Vagina (tissue), 2 donors: ENCODE measurements around the gene TAF1B. TPM values are rescaled to one million over a fixed set of nuclear protein-coding genes. Genes with fewer than 3 reads are reported as not detected.
"Not testable (repeated sequence)": the region's sequence is repeated elsewhere in the genome, so short reads cannot be mapped to it uniquely, and the experiment has no call there.

Experiments
- DNase-seq, 2 donors: peaks; one replicate each; pipeline ENCODE4 v3.0.0-alpha.2; 2017; ENCODE audit errors: extremely low spot score in 2 of 2
- H3K27ac ChIP-seq: fragments of 200-600 bp; sonication (generic); one replicate; pipeline ENCODE4 v1.5.1; 2019
- H3K27me3 ChIP-seq: fragments of 200-600 bp; sonication (generic); one replicate; pipeline ENCODE4 v1.5.1; 2019
- H3K36me3 ChIP-seq, 2 donors: fragments of 200-600 bp; sonication (generic); one replicate each; pipeline ENCODE4 v1.5.1; 2017 to 2019
- H3K4me1 ChIP-seq: fragments of 200-600 bp; sonication (generic); one replicate; pipeline ENCODE4 v1.5.1; 2019
- H3K4me3 ChIP-seq, 2 donors: fragments of 200-600 bp; sonication (generic); 1 replicate in 1 of 2; 2 replicates in 1 of 2; pipeline ENCODE4 v1.5.1; 2016 to 2019
- H3K9me3 ChIP-seq: fragments of 200-600 bp; sonication (generic); one replicate; pipeline ENCODE4 v1.5.1; 2019
- CTCF ChIP-seq, 3 experiments: fragments of 450-650 bp in 2 of 3; fragments of 200-600 bp in 1 of 3; sonication (generic) in 1 of 3; IDR thresholded peaks; one replicate each; pipeline ENCODE4 v1.5.1; 2017 to 2019; ENCODE audit warnings: antibody characterized with exemption in 3 of 3, mild to moderate bottlenecking in 2 of 3, moderate library complexity in 2 of 3
- POLR2A ChIP-seq, 2 donors: fragments of 450-650 bp; IDR thresholded peaks; one replicate each; pipeline ENCODE4 v1.6.1; 2017; ENCODE audit warnings: antibody characterized with exemption in 2 of 2, mild to moderate bottlenecking in 2 of 2, moderate library complexity in 2 of 2
- POLR2AphosphoS5 ChIP-seq, 2 donors: sonication (generic); formaldehyde crosslinking; IDR thresholded peaks; one replicate each; pipeline ENCODE4 v1.9.0; 2017; ENCODE audit warnings: antibody characterized with exemption in 2 of 2, mild to moderate bottlenecking in 2 of 2, low read depth in 1 of 2; ENCODE audit not compliant: insufficient read depth in 1 of 2
- intact Hi-C: fragments of 100-400 bp; cut with DNase I; formaldehyde crosslinking; loops from one replicate; pipeline ENCODE4 v1.15.1; 2023
- total RNA-seq: library from RNA; depleted of rRNA; stranded (reverse); fragments of >200 nt; gene quantifications from one replicate; pipeline ENCODE4 v1.2.3, GENCODE V29; 2016

The TAF1B gene
- total RNA-seq, 1 donor from 2014 or later, result 20.1 TPM

- intact Hi-C loops, result no loop called here
- no peak overlapping the region for H3K27ac ChIP-seq
- H3K4me1 ChIP-seq, result no peaks in the 10 kb centered on the region
- no peak for DNase-seq
- H3K4me3 ChIP-seq, result no peak overlapping the region
- H3K27me3 ChIP-seq, result no peaks in the 10 kb centered on the region
- no peak for TF ChIP-seq POLR2A (IDR thresholded peaks at IDR 0.05)
- no peak for TF ChIP-seq CTCF (IDR thresholded peaks at IDR 0.05)
- TF ChIP-seq POLR2AphosphoS5 (IDR thresholded peaks at IDR 0.05; ENCODE audit: insufficient read depth in 1 of 2, low read depth in 1 of 2), result no peak
- H3K36me3 ChIP-seq, result peaks cover 0 to 49% of the 10 kb centered on the region in 2 donors
- H3K9me3 ChIP-seq, result no peaks in the 10 kb centered on the region
Measured at GRCh38 chr2:9857814-9858729, 14.8 kb downstream of the TAF1B start.

GRCh38 chr2:9858730-9859068, 15.4 kb downstream of the TAF1B start:
- no peak overlapping the region for H3K27ac ChIP-seq
- peaks cover 0 to 43% of the 10 kb centered on the region in 2 donors for H3K36me3 ChIP-seq
- H3K27me3 ChIP-seq, result no peaks in the 10 kb centered on the region
- no peak for DNase-seq
- intact Hi-C loops, result no loop called here
- H3K4me3 ChIP-seq, result no peak overlapping the region
- no peak for TF ChIP-seq POLR2A (IDR thresholded peaks at IDR 0.05)
- no peak for TF ChIP-seq CTCF (IDR thresholded peaks at IDR 0.05)
- no peak for TF ChIP-seq POLR2AphosphoS5 (IDR thresholded peaks at IDR 0.05; ENCODE audit: insufficient read depth in 1 of 2, low read depth in 1 of 2)
- H3K4me1 ChIP-seq, result no peaks in the 10 kb centered on the region
- no peaks in the 10 kb centered on the region for H3K9me3 ChIP-seq

- H3K4me1 ChIP-seq, H3K4me3 ChIP-seq, H3K27me3 ChIP-seq, intact Hi-C loops, DNase-seq, H3K27ac ChIP-seq, H3K9me3 ChIP-seq: not testable (repeated sequence)
- H3K36me3 ChIP-seq, result peaks cover 0 to 22% of the 10 kb centered on the region in 2 donors
Measured at GRCh38 chr2:9860922-9861580, 17.8 kb downstream of the TAF1B start.

GRCh38 chr2:9867881-9868280, 24.6 kb downstream of the TAF1B start:
- H3K36me3 ChIP-seq, result peaks cover 0 to 13% of the 10 kb centered on the region in 2 donors
- intact Hi-C loops, result no loop called here
- no peak for TF ChIP-seq POLR2AphosphoS5 (IDR thresholded peaks at IDR 0.05; ENCODE audit: insufficient read depth in 1 of 2, low read depth in 1 of 2)
- no peak for TF ChIP-seq CTCF (IDR thresholded peaks at IDR 0.05)
- no peak for TF ChIP-seq POLR2A (IDR thresholded peaks at IDR 0.05)

DNA sequence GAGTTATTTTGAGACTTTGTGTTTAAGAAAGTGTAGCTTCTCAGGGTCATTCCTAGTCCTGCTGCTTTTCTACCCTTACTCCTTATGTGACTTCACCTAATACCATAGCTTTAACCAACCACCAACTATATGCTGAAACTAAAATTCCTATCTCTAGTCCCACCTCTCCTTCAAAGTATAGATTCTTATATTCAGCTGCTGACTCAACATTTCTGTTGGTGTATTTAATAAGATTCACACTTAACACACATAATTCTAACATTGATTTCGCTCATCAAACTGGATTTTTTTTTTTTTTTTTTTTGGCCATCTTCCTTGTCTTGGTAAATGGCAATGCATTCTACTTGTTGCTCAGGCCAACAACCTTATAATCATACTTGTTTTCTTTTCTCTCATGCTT, 30.1 kb downstream of the TAF1B start:
- TF ChIP-seq CTCF (IDR thresholded peaks at IDR 0.05), result no peak
- TF ChIP-seq POLR2AphosphoS5 (IDR thresholded peaks at IDR 0.05; ENCODE audit: insufficient read depth in 1 of 2, low read depth in 1 of 2), result no peak
- no peak for TF ChIP-seq POLR2A (IDR thresholded peaks at IDR 0.05)
- intact Hi-C loops, result no loop called here
- H3K4me1 ChIP-seq, result no peaks in the 10 kb centered on the region
- H3K27me3 ChIP-seq, result no peaks in the 10 kb centered on the region
- H3K4me3 ChIP-seq, result no peak overlapping the region
- H3K27ac ChIP-seq, result no peak overlapping the region
- no peak for DNase-seq
- H3K9me3 ChIP-seq, result no peaks in the 10 kb centered on the region
- H3K36me3 ChIP-seq, result peaks cover 0 to 22% of the 10 kb centered on the region in 2 donors

More at GRCh38 chr2:9867881-9868280, 24.6 kb downstream of the TAF1B start:
- Histone ChIP-seq H3K9me3 (no peaks in the 10 kb centered on the region), H3K4me1 (no peaks in the 10 kb centered on the region), H3K27ac (no peak overlapping the region), H3K4me3 (no peak overlapping the region), H3K27me3 (no peaks in the 10 kb centered on the region)
- no peak for DNase-seq
